NCI-H524 treated with DMSO at 0.1 percent for 48 hours (cell line): ENCODE measurements around the gene ADGRG1.

Source experiments
- DNase-seq: peaks from one replicate; lab custom pipeline; 2025; lab: John Stamatoyannopoulos, UW

The ADGRG1 gene

GRCh38 chr16:57648581-57649442 is 20.4 kb downstream of the ADGRG1 start:
- DNase-seq: peak; percentile 63

GRCh38 chr16:57649443-57649751 is 21.0 kb downstream of the ADGRG1 start:
- DNase-seq: no peak

GRCh38 chr16:57649846-57650245 is 21.4 kb downstream of the ADGRG1 start:
- DNase-seq: no peak

GRCh38 chr16:57651344-57652333 is 23.2 kb downstream of the ADGRG1 start:
- DNase-seq: peak; percentile 26

GRCh38 chr16:57652695-57653471 is 24.5 kb downstream of the ADGRG1 start:
- DNase-seq: no peak

- no peak for DNase-seq
Observed at GRCh38 chr16:57653936-57654335, 25.5 kb downstream of the ADGRG1 start.

- no peak for DNase-seq
Observed at GRCh38 chr16:57656342-57656955, 28.0 kb downstream of the ADGRG1 start.

GRCh38 chr16:57657228-57657627 is 28.8 kb downstream of the ADGRG1 start:
- DNase-seq: no peak

- DNase-seq: no peak
Observed at GRCh38 chr16:57658130-57658877, 29.9 kb downstream of the ADGRG1 start.

- DNase-seq: no peak
Observed at GRCh38 chr16:57658878-57659674, 30.6 kb downstream of the ADGRG1 start.

- no peak for DNase-seq
Observed at GRCh38 chr16:57660715-57661463, 32.5 kb downstream of the ADGRG1 start.

GRCh38 chr16:57661510-57661909 is 33.1 kb downstream of the ADGRG1 start:
- no peak for DNase-seq

- no peak for DNase-seq
Observed at GRCh38 chr16:57661936-57662906, 33.8 kb downstream of the ADGRG1 start.

GRCh38 chr16:57663436-57663835 is 35.0 kb downstream of the ADGRG1 start:
- DNase-seq: no peak

GRCh38 chr16:57663917-57664661 is 35.7 kb downstream of the ADGRG1 start:
- no peak for DNase-seq

GRCh38 chr16:57664662-57665025 is 36.2 kb downstream of the ADGRG1 start:
- no peak for DNase-seq

GRCh38 chr16:57665541-57665940 is 37.1 kb downstream of the ADGRG1 start:
- no peak for DNase-seq
